SJCRH30 (cell line): Measurements from ENCODE around the gene ALDH1A2. TPM values are rescaled to one million over a fixed set of nuclear protein-coding genes. Genes with fewer than 3 reads are reported as not detected.
A peak's percentile ranks its signal among the peaks of the same experiment; 100 is the strongest.
"Not testable (repeated sequence)": the region's sequence is repeated elsewhere in the genome, so short reads cannot be mapped to it uniquely, and the experiment has no call there.

Experiments
- DNase-seq, 2 experiments: peaks; one replicate each; pipeline ENCODE4 v3.0.0-alpha.2; 2015 to 2020
- H3K27ac ChIP-seq: fragments of 250-450 bp; sonication (Bioruptor Pico); 2 replicates; pipeline ENCODE4 v1.5.1; 2020; ENCODE audit warnings: mild to moderate bottlenecking, moderate library complexity
- H3K27me3 ChIP-seq: fragments of 250-450 bp; sonication (Bioruptor Pico); 2 replicates; pipeline ENCODE4 v1.5.1; 2020; ENCODE audit warnings: mild to moderate bottlenecking, moderate library complexity
- H3K36me3 ChIP-seq: fragments of 250-450 bp; sonication (Bioruptor Pico); 2 replicates; pipeline ENCODE4 v1.5.1; 2020; ENCODE audit warnings: mild to moderate bottlenecking, moderate library complexity
- H3K4me1 ChIP-seq: fragments of 250-450 bp; sonication (Bioruptor Pico); 2 replicates; pipeline ENCODE4 v1.5.1; 2020; ENCODE audit warnings: mild to moderate bottlenecking, moderate library complexity
- H3K4me3 ChIP-seq: fragments of 250-450 bp; sonication (Bioruptor Pico); 2 replicates; pipeline ENCODE4 v1.5.1; 2020; ENCODE audit warnings: mild to moderate bottlenecking, moderate library complexity
- H3K9me3 ChIP-seq: fragments of 250-450 bp; sonication (Bioruptor Pico); replicated peaks from 2 replicates; pipeline ENCODE4 v1.5.1; 2020; ENCODE audit warnings: mild to moderate bottlenecking, moderate library complexity
- total RNA-seq: library from RNA; depleted of rRNA; stranded (reverse); fragments of >200 nt; shearing (Covaris generic); gene quantifications from 2 replicates; pipeline ENCODE4 v1.2.3, GENCODE V29; 2014

Gene ALDH1A2
- total RNA-seq, 1 experiment from 2014 or later, result 8.9 TPM

DNA sequence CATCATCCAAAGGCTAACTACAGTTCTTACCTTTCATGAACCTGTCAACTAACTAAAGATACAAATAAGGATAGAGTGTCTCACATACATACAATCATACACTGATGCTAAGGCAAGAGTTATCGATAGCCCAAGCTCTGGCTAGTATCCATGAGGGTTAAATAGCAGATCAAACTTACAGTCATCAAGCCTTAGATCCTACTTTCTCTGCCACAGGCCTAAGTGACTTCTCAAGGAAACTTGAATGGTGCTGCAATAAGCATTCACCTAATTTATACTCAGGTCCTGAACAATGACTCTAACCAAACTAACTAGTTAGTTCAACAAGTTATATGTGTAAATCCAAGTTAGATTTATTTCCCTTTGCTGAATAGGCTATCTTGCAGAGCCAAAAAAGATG is 51.0 kb downstream of the ALDH1A2 start:
- H3K27me3 ChIP-seq, result no peaks in the 10 kb centered on the region
- H3K4me1 ChIP-seq, result peaks cover 4% of the 10 kb centered on the region; the same call in 1 of the 2 replicates
- H3K27ac ChIP-seq, result no peak overlapping the region
- no peak overlapping the region for H3K4me3 ChIP-seq
- no peak for DNase-seq
- H3K36me3 ChIP-seq, result no peaks in the 10 kb centered on the region
- no peaks in the 10 kb centered on the region for H3K9me3 ChIP-seq

GRCh38 chr15:58014040-58014439 is 51.5 kb downstream of the ALDH1A2 start:
- DNase-seq, result no peak
- no peaks in the 10 kb centered on the region for H3K9me3 ChIP-seq
- no peaks in the 10 kb centered on the region for H3K36me3 ChIP-seq
- peaks cover 4% of the 10 kb centered on the region; the same call in 1 of the 2 replicates for H3K4me1 ChIP-seq
- H3K27me3 ChIP-seq, result no peaks in the 10 kb centered on the region
- no peak overlapping the region for H3K4me3 ChIP-seq
- H3K27ac ChIP-seq, result no peak overlapping the region

DNA sequence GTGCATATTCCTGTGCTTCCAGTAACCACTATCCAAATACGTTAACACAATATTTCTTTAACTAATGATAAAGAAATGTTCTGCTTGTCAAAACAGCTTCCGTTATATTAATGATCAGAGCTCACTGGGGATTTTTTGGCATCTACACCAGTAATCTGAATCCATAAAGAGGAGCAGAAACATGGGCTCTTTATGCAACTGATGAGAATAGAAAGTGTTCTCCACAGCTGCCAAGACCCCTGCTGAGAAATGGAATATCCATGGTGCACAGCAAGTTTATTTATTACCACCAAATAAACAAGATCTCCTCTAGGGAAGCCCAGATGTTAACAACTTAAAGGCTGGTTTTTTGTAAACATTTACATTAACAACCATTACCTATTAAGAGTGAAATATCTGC is 54.5 kb downstream of the ALDH1A2 start:
- no peaks in the 10 kb centered on the region for H3K36me3 ChIP-seq
- H3K27me3 ChIP-seq, result no peaks in the 10 kb centered on the region
- H3K4me3 ChIP-seq, result no peak overlapping the region
- H3K9me3 ChIP-seq, result peaks cover 4% of the 10 kb centered on the region; the same call in 1 of the 2 replicates
- peaks cover 4% of the 10 kb centered on the region; the same call in 1 of the 2 replicates for H3K4me1 ChIP-seq
- H3K27ac ChIP-seq, result no peak overlapping the region
- DNase-seq, result peak in 1 of 2 experiments; percentile 45

- Histone ChIP-seq H3K9me3 (peaks cover 4% of the 10 kb centered on the region; the same call in 1 of the 2 replicates), H3K4me1 (no peaks in the 10 kb centered on the region), H3K27ac (no peak overlapping the region), H3K36me3 (no peaks in the 10 kb centered on the region; the same call in 1 of the 2 replicates), H3K27me3 (no peaks in the 10 kb centered on the region), H3K4me3 (no peak overlapping the region)
- DNase-seq, result no peak
Measured at GRCh38 chr15:58003810-58004209, 61.7 kb downstream of the ALDH1A2 start.

- H3K4me3 ChIP-seq, result no peak overlapping the region
- no peak overlapping the region for H3K27ac ChIP-seq
- no peak for DNase-seq
- peaks cover 4% of the 10 kb centered on the region; the same call in 1 of the 2 replicates for H3K9me3 ChIP-seq
- H3K36me3 ChIP-seq, result no peaks in the 10 kb centered on the region; the same call in 1 of the 2 replicates
- H3K27me3 ChIP-seq, result no peaks in the 10 kb centered on the region
- no peaks in the 10 kb centered on the region for H3K4me1 ChIP-seq
Measured at GRCh38 chr15:58002338-58003126, 63.0 kb downstream of the ALDH1A2 start.

- H3K9me3 ChIP-seq, H3K4me1 ChIP-seq, H3K36me3 ChIP-seq, H3K27ac ChIP-seq, DNase-seq, H3K4me3 ChIP-seq, H3K27me3 ChIP-seq: not testable (repeated sequence)
Measured at GRCh38 chr15:57999699-58000098, 65.8 kb downstream of the ALDH1A2 start.

GRCh38 chr15:57996561-57996960 is 69.0 kb downstream of the ALDH1A2 start:
- Histone ChIP-seq H3K36me3 (no peaks in the 10 kb centered on the region; the same call in 1 of the 2 replicates), H3K27me3 (no peaks in the 10 kb centered on the region), H3K4me3 (no peak overlapping the region), H3K27ac (no peak overlapping the region), H3K4me1 (no peaks in the 10 kb centered on the region), H3K9me3 (no peaks in the 10 kb centered on the region)
- DNase-seq, result no peak

DNA sequence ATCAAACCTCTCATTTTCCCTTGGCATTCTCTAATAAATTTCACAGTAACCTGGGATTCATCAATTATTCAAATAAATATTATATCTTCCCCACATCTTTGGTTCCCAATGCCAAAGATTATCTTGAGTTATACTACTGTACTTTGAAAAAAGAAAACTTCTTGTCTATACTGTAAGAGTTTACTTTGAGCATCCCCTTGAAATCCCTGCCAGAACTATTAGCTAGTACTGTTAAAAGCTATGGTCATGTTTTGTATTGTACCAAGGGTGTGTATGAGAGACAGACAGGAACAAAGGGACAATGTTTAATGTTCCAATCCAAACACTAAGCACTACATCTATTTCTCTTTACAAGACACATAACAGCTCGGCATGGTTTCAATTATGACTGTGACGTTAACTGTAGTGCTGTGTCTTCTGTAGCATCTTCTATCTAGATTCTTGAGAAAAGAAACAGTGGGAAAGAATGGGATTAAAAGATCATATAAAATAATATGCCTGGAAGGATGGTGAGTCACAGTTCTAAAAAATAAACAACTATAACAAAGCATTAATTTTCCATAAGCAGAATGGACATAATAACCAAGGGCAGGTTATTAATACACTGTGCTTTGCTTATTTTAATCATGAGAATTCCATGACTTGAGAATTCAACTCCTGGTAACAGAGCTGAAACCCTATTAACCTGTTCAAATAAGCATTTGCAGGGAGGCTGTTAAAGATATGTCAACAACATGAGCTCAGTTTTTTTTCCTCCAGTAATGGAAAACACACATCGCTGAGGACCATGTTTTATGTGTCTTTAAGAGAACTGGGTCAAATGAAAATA is 71.1 kb downstream of the ALDH1A2 start:
- Histone ChIP-seq H3K27ac (no peak overlapping the region), H3K4me1 (no peaks in the 10 kb centered on the region), H3K36me3 (no peaks in the 10 kb centered on the region), H3K4me3 (no peak overlapping the region), H3K9me3 (no peaks in the 10 kb centered on the region), H3K27me3 (no peaks in the 10 kb centered on the region)
- DNase-seq, result peak in 1 of 2 experiments; percentile 4

GRCh38 chr15:57993409-57994145 is 71.9 kb downstream of the ALDH1A2 start:
- Histone ChIP-seq H3K36me3 (no peaks in the 10 kb centered on the region), H3K4me1 (no peaks in the 10 kb centered on the region), H3K27ac (no peak overlapping the region), H3K4me3 (no peak overlapping the region), H3K27me3 (no peaks in the 10 kb centered on the region), H3K9me3 (no peaks in the 10 kb centered on the region)
- DNase-seq, result peak in 1 of 2 experiments; percentile 15

- no peaks in the 10 kb centered on the region for H3K4me1 ChIP-seq
- H3K27me3 ChIP-seq, result no peaks in the 10 kb centered on the region
- no peak overlapping the region for H3K27ac ChIP-seq
- H3K9me3 ChIP-seq, result no peaks in the 10 kb centered on the region
- H3K36me3 ChIP-seq, result no peaks in the 10 kb centered on the region
- DNase-seq, result no peak
- no peak overlapping the region for H3K4me3 ChIP-seq
Measured at GRCh38 chr15:57992761-57993355, 72.7 kb downstream of the ALDH1A2 start.

GRCh38 chr15:57973534-57973933 is 92.0 kb downstream of the ALDH1A2 start:
- Histone ChIP-seq H3K4me3 (no peak overlapping the region), H3K27ac (no peak overlapping the region), H3K36me3 (no peaks in the 10 kb centered on the region), H3K27me3 (no peaks in the 10 kb centered on the region), H3K9me3 (no peaks in the 10 kb centered on the region), H3K4me1 (no peaks in the 10 kb centered on the region)
- no peak for DNase-seq

GRCh38 chr15:57972864-57973263 is 92.6 kb downstream of the ALDH1A2 start:
- Histone ChIP-seq H3K4me3 (no peak overlapping the region), H3K27me3 (no peaks in the 10 kb centered on the region), H3K4me1 (no peaks in the 10 kb centered on the region), H3K27ac (no peak overlapping the region), H3K9me3 (no peaks in the 10 kb centered on the region), H3K36me3 (no peaks in the 10 kb centered on the region)
- DNase-seq, result no peak

DNA sequence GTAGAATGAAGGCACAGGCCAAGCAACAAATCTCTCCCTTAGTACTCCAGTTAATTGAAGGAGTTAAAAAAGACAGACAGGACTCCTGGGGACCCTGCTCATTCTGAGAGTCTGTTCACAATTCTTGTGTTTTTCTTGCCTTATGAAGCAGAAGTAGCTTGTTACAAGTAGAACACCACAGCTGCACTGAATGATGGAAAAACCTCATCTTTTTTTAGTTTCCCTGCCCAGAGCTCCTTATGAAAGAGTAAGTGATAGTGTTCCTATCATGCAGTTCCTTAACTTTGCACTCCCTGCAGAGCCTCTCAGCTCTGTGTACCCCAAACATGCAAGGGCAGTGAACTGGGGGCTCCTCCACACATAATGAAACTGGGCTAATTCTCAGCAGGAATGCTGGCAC is 95.5 kb downstream of the ALDH1A2 start:
- DNase-seq, result no peak
- no peaks in the 10 kb centered on the region for H3K27me3 ChIP-seq
- no peaks in the 10 kb centered on the region for H3K36me3 ChIP-seq
- H3K4me1 ChIP-seq, result no peaks in the 10 kb centered on the region; the same call in 1 of the 2 replicates
- no peaks in the 10 kb centered on the region for H3K9me3 ChIP-seq
- no peak overlapping the region for H3K27ac ChIP-seq
- H3K4me3 ChIP-seq, result no peak overlapping the region

DNA sequence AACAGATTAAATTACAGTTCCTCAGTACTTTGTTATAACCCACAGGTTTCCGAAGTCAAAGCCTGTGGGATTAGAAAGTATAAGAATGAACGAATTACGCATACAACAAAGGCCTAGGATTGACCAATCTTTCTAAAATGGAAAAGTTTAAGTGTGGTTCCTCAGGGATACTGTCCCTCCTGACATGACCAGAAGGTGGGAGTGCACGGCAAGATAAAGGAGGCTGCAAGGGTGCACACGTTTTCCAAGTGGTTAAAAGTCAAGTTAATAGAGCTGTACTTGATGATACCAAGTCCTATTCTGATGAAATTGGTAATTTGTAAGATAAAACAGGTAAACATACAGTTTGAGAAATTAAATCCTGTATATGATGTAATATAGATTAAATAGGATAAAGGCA is 96.2 kb downstream of the ALDH1A2 start:
- peak in 1 of 2 experiments; percentile 15 for DNase-seq
- no peak overlapping the region for H3K27ac ChIP-seq
- H3K27me3 ChIP-seq, result no peaks in the 10 kb centered on the region
- H3K36me3 ChIP-seq, result no peaks in the 10 kb centered on the region
- H3K4me3 ChIP-seq, result no peak overlapping the region
- H3K4me1 ChIP-seq, result no peaks in the 10 kb centered on the region; the same call in 1 of the 2 replicates
- H3K9me3 ChIP-seq, result no peaks in the 10 kb centered on the region
